GM21786 (cell line): ENCODE data around the gene CITED4.
A peak's percentile ranks its signal among the peaks of the same experiment; 100 is the strongest.

Source experiments
- ATAC-seq: cut with Tn5 transposase; IDR thresholded peaks from one replicate; pipeline ENCODE4 v1.9.1; 2021; ENCODE audit not compliant: unreplicated experiment

Gene CITED4

DNA sequence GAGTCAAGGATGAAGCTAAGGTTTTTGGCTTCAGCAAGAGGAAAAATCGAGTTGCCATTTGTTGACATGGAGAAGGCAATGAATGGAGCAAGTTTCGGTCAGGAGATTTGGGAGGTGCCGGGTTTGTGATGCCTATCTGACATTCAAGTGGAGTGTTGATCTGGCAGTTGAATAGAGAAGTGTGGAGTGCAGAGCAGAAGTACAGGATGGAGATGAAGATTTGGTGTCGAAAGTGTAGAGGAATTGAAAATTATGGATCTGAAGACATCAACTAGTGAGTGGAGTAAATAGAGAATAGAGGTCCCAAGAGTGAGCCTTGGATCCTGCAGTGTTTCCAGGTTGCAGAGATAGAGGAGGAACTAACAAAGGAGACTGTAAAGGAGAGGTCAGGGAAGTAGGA, 25.9 kb downstream of the CITED4 start:
- ATAC-seq = no peak

DNA sequence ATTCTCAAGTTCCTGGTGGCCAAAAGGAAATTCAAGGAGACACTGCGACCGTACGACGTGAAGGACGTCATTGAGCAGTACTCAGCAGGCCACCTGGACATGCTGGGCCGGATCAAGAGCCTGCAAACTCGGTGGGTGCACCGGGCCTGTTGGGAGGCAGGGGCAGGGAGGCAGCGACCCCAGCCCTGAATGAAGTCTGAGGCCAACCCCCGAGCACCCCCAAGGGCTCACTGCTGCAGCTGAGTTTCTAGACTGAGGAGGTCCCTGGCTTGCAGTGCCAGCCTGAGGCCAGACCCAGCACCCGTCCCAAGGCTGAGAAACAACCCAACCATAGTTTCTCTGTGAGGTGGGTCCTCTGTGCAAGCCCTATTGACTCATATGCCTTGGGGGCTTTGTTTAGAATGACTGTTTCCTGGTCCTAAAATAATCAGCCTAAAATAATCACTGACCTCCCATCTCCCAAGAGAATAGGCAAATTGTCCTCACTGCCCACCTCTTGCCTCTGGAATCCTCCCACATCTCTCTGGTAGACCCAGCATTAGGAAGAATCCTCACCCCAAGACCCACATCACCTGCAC, 27.1 kb downstream of the CITED4 start:
- no peak for ATAC-seq

DNA sequence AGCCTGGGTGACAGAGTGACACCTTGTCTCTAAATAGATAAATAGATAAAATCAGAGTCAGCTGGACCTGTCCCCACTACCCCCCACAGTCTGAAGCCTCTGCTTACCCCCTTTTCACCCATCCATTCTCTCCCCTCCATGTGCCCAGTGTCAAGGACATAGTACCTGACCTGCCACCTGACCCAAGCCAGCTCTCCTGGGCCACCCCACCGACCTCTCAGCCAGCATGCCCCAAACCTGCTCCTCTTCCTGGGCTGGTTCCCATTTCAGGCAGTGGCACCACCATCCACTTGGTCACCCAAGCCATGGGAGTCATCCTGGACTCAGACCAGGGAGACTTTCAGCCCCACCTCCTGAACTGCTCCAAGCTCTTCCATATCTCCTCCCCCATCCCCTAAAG, 28.2 kb downstream of the CITED4 start:
- ATAC-seq = no peak

DNA sequence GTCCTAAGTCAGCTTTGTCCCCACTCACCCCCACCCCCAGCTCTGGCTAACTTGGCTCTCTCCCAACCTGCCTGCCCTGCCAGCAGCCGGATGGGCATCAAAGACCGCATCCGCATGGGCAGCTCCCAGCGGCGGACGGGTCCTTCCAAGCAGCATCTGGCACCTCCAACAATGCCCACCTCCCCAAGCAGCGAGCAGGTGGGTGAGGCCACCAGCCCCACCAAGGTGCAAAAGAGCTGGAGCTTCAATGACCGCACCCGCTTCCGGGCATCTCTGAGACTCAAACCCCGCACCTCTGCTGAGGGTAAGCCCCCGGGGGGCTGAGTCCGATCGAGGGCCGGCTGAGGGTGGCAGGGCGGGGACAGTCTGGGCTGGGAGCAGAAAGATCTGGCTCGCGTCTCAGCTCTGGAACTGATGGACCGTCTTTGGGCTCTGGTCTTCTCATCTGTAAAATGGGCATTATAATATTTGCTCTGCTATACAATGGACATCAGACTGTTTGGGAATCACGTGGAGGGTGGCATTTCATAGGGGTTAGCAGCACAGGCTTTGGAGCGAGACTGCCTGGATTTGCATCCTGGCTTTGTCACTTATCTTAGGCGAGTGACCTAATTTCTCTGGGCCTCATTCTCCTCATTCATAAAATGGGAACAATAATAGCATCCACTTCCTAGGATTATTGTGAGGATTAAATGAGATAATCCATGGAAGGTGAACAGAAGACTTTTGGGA, 31.0 kb downstream of the CITED4 start:
- no peak for ATAC-seq

DNA sequence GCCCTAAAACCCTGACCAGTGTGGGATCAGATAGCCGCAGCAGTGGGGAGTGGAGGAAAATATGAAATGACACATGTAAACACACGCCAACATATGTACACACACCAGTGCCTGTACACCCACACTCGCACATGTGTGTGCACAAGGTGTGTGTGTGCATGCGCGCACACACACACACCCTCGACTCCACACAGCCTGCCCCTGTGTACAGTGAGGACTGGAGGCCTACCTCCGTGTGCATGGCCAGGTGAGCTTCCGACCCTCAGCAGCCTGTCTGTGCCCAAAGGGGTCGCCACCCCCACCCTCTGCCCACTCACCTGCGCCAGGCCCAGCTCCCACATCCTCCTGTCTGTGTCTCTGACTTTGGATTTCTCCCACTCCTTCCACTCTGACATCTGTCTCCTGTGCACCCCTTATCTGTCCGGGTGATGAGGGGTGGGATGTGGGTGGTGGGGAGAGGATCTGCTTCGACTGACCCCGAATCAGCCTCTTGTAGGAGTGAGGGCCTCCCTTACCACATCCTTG, 31.7 kb downstream of the CITED4 start:
- no peak for ATAC-seq

DNA sequence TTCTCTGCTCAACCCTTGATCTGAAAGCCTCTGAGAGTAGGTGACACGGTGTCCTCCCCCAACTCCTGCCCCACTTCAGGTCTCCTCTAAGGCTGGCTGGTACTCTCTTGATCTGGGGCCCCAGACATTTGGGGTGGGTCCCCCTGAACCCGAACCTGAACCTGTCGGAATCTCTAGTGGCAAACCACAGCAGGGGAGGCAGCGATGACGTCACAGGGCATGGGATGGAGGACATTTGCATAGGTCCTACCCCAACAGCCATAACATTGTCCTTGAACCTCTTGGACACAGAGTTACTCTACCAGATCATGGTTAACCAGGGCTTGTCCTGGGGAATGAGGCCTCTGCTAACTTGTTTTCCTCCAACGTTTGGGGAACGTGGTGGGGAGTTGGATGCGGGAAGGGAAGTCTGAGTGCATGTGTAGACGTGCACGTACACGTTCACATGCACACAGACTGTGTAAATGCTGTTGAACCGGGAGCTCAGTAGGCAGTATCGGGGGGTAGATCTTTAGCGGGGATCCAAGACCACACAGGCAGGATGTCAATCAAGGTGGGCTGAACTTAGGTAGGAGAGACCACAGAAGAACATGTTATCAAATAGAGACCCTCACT, 32.4 kb downstream of the CITED4 start:
- no peak for ATAC-seq

DNA sequence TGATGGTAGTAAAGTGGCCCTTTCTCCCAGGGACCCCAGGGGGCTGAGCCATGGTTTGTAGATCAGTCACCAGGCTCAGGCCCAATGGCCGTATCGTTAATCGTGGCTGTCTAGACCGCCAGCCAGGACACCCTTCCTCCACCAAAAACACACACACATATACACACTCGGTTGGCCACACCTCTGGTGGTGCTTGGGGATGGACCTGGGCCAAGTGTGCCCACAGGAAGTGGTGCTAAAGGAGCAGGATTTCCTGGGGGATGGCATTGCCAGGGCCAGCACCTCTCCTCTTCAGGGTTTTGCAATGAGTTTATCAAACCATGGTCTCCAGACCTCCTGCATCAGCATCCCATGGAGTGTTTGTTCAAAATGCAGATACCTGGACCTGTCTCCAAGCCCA, 36.2 kb downstream of the CITED4 start:
- no peak for ATAC-seq

DNA sequence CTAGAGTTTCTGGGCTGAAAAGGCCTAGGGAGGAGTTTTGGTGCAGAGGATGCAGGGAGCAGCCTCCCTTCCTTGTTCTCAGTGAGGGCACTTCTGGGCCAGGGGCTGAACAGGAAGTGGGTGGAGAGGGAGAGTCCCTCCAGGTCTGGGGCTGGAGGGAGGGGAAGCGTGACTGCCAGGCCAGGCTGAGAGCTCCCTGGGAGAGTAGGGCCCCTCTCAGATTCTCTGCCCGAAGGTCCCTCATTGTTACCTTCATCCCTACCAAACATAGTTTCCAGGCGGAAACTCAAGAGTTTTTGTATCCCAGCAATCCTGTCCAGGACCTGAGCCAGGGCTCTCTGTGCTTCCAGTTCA, 36.8 kb downstream of the CITED4 start:
- peak; percentile 81 for ATAC-seq

DNA sequence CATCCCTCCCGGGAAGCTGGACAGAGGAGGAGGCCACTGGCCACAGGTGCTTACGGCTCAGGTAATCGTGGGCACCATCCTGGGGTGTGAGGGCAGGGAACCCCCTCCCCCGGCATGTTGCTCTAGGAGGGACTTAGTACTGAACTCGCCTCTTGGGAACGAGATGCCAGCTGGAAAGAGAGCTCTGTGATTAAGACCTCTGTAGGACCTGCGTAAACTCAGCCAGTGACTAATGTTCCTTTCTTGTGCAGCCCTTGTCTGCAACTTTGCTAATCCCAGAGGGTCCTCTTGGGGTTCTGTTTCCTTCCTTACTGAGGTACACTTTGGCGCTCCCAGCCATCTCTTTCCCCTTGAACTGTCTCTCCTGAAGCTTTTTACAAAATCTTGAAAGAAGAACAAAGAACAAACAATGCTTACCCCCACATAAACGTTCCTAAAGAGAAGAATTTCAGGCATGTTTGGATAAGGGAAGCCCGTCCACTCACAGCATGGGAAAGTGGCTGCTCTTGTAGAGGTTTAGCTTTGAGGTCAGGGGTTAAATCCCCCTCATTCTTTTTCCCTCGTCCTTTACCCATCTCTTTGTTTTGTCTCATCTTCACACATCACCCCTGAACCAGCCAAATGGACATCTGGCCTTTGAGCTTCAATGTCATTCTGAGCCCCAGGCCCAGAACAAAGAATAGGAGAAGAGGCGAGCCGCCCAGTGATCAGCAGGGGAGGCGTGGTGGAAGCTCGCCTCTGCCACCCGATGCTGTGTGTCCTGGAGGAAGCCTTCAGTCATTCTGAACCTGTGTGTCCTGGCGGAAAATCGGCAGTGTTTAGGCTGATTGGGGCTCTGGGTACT, 37.4 kb downstream of the CITED4 start:
- no peak for ATAC-seq

DNA sequence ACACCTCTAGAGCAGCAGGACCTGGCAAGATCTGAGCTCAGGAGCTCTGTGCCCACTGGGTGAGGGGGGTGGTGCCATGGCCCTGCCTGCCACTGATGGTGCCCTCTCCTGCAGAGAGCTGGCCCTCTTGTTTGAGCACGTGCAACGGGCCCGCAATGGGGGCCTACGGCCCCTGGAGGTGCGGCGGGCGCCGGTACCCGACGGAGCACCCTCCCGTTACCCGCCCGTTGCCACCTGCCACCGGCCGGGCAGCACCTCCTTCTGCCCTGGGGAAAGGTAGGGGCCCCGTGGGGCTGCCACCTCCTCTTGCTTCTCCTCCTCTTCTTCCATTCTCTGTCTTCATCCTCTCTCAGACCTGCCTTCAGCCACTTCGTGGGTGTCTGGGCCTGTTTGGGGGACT, 38.2 kb downstream of the CITED4 start:
- ATAC-seq = no peak

DNA sequence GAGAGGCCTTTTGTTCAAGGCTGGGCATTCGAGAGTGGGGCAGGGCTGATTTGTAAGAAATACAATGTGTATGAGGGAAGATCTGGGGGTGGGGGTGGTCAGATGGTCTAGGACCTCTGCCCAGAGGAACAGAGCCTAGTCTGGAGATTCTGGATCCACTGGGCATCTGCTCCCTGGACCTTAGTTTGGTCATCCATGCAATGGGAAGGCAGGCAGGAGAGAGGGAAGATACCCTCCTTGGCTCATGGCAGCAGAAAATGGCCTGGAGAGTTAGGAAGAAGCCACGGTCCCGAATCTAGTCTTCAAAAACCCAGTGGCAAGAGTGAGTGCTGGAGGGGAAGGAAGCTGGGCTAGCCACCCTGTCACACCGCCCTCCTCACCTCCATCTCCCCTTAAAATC, 38.8 kb downstream of the CITED4 start:
- ATAC-seq = no peak

DNA sequence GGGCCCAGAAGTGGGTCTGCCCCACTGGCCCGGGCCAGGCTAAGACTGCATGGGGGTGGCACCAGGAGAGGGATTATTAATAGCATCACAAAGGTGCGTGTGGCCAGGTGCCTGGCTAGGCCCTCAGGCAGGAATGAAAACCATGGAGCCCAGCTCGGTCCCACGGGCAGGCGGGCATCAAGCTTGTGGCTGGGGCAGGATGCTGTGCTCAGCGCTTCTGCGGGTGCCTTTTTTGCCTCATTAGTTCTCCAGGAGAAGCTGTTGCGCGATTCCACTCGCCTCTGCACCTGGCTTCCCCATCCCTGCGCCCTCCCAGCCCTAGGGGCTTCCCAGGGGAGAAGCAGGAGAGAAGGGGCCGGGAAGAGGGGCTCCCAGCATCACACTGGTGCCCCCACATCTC, 39.3 kb downstream of the CITED4 start:
- no peak for ATAC-seq

DNA sequence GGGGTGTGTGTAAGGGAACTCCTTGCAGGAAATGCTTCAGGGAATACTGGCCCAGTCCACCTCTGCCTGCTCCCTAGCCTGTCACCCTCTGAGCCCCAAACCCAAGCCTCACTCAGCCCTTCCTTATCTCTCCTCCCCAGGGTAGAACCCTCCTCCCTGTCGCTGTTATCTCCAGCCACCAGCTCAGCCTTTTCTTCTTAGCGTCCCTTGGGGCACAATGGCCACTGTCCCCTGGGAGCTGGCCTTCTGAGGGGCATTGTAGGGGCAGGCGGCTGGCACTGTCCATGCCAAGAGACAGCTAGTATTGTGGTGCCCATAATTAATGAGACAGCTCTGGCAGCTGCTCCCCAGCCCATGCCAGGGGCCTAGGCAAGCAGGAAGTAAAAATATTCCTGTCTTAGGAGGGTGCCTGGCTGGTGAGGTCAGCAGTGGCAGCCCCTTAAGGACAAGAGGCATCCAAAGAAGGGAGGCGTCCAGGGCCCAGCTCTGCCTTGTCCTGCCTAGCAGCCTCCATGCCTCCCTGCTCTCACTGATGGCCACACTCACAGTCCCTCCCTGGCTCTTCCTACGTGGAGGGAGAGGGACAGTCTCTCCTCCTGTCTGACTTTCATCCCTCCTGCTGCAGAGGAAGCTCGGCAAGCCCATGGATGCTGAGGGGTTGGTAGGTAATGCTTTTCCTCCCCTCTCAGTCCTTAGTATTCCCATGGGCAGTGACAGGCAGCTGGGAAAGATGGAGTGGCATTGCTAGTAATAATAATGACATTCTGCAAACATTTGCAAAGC, 41.1 kb downstream of the CITED4 start:
- no peak for ATAC-seq

DNA sequence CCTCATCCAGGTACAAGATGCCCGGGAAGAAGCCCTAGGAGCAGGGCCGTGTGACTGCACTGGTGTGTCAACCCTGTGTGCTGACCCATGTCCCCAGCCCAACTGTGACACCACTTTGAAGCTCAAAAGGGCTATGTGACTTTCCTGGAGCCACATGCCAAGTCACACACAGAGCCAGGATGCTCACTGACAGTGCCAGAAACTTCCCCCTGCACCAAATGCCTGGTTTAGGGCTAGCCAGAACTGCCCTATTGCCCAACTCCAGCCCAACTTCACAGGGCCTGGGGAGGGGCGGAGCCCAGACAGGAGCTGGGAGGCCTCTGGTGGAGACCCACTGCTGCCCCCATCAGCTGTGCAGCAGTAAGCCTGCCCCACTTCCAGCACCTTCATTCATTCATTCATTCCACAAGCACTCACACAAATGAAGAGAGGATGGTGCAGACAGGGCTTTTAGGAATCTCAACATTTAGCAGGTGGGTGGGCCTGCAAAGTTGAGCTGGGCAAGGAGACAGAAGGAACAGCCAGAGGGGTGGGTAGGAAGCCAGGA, 41.8 kb downstream of the CITED4 start:
- no peak for ATAC-seq

DNA sequence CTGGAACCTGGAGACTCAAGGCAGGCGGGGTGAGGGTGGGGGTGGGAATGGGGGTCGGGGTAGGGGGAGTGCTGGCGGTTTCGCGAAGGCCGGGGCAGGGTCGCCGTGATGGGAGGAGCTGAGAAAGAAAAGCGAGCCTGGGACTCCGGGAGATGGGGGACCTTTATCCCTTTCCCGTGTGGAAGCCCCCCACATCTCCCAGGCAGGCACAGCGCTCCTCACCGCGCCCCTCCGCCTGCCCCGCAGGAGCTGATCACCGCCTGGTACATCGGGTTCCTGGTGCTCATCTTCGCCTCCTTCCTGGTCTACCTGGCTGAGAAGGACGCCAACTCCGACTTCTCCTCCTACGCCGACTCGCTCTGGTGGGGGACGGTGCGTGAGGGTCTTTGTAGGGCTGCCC, 43.1 kb downstream of the CITED4 start:
- no peak for ATAC-seq

DNA sequence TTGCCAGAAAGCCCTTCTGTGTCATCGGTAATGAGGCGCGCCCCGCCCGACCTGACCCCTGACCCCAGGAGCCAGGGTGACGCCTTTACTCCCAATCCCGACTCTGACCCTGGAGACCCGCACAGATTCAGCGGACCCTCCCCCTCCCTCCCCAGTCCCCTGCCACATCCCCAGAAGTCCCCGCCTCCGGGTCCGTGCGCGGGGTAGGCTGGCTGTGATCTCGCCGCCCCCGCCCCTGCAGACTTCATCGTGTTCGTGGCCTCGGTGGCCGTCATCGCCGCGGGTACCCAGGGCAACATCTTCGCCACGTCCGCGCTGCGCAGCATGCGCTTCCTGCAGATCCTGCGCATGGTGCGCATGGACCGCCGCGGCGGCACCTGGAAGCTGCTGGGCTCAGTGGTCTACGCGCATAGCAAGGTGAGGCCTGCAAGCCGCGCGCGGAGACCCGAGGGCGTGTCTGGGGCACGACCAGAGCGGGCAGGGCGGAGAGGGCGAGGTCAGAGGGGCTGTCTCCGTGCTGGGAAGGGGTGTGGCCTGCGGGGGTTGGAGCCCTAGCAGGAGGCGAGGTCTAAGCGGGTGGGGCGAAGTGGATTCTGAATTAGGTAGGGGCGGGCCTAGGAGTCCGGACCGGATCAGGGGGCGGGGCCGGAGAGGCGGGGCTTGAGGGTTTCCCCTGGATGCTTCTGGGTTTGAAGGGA, 43.8 kb downstream of the CITED4 start:
- ATAC-seq = peak; percentile 84

DNA sequence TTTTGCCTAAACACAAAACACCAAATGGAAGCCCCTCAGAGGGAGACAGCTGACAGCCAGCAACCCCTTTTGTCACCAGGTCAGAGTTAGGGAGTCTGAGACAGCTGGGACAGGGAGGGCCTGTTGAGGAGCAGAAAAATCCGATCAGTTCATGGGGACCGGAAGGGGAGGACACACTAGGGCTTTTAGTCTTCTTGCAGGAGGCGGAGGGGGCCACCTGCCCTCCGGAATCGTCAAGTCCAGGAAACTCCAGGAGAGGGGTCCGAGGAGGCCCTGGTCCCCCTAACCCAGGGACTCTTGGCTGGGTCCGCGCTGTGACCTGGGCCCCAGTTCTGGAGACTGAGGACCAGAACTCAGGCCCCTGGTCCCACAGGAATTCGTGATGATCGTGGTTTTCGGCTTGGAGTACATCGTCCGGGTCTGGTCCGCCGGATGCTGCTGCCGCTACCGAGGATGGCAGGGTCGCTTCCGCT, 44.3 kb downstream of the CITED4 start:
- ATAC-seq = no peak

DNA sequence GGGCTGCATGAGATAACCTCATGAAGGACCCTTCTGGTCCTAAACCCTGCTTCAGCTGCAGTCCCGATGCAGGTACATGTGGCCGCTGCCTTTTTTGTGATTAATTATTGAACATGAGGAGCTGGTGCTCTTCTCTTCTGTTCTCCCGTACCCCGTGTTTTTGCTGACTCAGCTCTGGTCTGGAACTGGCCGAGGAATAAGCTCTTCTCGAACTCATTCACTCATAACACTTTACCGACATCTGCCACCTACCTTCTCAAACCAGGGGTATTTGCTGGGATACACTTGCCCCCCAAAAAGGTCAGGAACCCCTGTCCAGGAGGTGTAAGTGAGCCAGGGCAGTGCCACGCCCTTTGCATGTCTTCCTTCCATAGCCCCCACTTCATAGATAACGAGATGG, 46.7 kb downstream of the CITED4 start:
- no peak for ATAC-seq
